Loucy (cell line): ENCODE results near the gene SLC35F6.

Experiments used
- H2AFZ ChIP-seq: fragments of 200-600 bp; sonication (generic); 2 replicates; pipeline ENCODE4 v1.6.0; 2016; ENCODE audit warnings: antibody characterized with exemption, mild to moderate bottlenecking, low read length, moderate library complexity
- H3F3A ChIP-seq: fragments of 200-600 bp; 2 replicates; pipeline ENCODE4 v1.6.0; 2016; ENCODE audit warnings: antibody characterized with exemption, low read depth, mild to moderate bottlenecking
- H3K27me3 ChIP-seq: fragments of 200-600 bp; sonication (generic); 2 replicates; pipeline ENCODE4 v1.6.1; 2014; ENCODE audit warnings: low read length, mild to moderate bottlenecking; ENCODE audit not compliant: insufficient read depth, poor library complexity, severe bottlenecking
- H3K36me3 ChIP-seq: fragments of 200-600 bp; sonication (generic); 2 replicates; pipeline ENCODE4 v1.6.1; 2016; ENCODE audit warnings: low read length; ENCODE audit not compliant: insufficient read depth
- H3K4me1 ChIP-seq: fragments of 200-600 bp; sonication (generic); 2 replicates; pipeline ENCODE4 v1.5.1; 2014; ENCODE audit warnings: low read length, mild to moderate bottlenecking; ENCODE audit not compliant: insufficient read depth, poor library complexity, severe bottlenecking
- H3K4me2 ChIP-seq: fragments of 200-600 bp; sonication (generic); 2 replicates; pipeline ENCODE4 v1.6.0; 2014; ENCODE audit warnings: antibody characterized with exemption, low read length, low read depth, mild to moderate bottlenecking; ENCODE audit not compliant: poor library complexity, severe bottlenecking
- H3K4me3 ChIP-seq: fragments of 200-600 bp; sonication (generic); 2 replicates; pipeline ENCODE4 v1.5.1; 2014; ENCODE audit warnings: low read length, mild to moderate bottlenecking, mixed read lengths; ENCODE audit not compliant: poor library complexity, severe bottlenecking
- H3K79me2 ChIP-seq: fragments of 200-600 bp; sonication (generic); 2 replicates; pipeline ENCODE4 v1.6.1; 2014; ENCODE audit warnings: low read length; ENCODE audit not compliant: insufficient read depth
- H3K9ac ChIP-seq: fragments of 200-600 bp; sonication (generic); 2 replicates; pipeline ENCODE4 v1.6.0; 2014; ENCODE audit warnings: mild to moderate bottlenecking, low read depth, low read length, moderate library complexity; ENCODE audit not compliant: poor library complexity, severe bottlenecking
- H3K9me2 ChIP-seq: fragments of 200-600 bp; sonication (generic); replicated peaks from 2 replicates; pipeline ENCODE4 v1.6.1; 2016; ENCODE audit warnings: low read depth, low read length, mixed read lengths
- H3K9me3 ChIP-seq: fragments of 200-600 bp; sonication (generic); 2 replicates; pipeline ENCODE4 v1.6.1; 2014; ENCODE audit warnings: mild to moderate bottlenecking, antibody characterized with exemption, low read length, low read depth; ENCODE audit not compliant: insufficient read depth
- H4K20me1 ChIP-seq: fragments of 200-600 bp; sonication (generic); 2 replicates; pipeline ENCODE4 v1.6.0; 2014; ENCODE audit warnings: antibody characterized with exemption, low read length, mild to moderate bottlenecking; ENCODE audit not compliant: insufficient read depth, poor library complexity, severe bottlenecking
- CTCF ChIP-seq: fragments of 200-600 bp; sonication (generic); conservative IDR thresholded peaks from 2 replicates; pipeline ENCODE4 v1.5.1; 2014; ENCODE audit warnings: mild to moderate bottlenecking, antibody characterized with exemption, low read length
- EZH2phosphoT487 ChIP-seq: fragments of 200-600 bp; IDR thresholded peaks from 2 replicates; pipeline ENCODE4 v1.6.1; 2018; ENCODE audit warnings: antibody characterized with exemption, mild to moderate bottlenecking, moderate library complexity, borderline replicate concordance

The SLC35F6 gene

GRCh38 chr2:26724784-26725520 is 39.1 kb upstream of the SLC35F6 start:
- Histone ChIP-seq H3K9me3 (no peaks in the 10 kb centered on the region), H3K9me2 (no peaks in the 10 kb centered on the region), H2AFZ (no peak overlapping the region), H3K36me3 (no peaks in the 10 kb centered on the region), H3K4me1 (peaks cover 7% of the 10 kb centered on the region), H3K79me2 (no peaks in the 10 kb centered on the region), H3F3A (no peaks in the 10 kb centered on the region), H3K27me3 (no peaks in the 10 kb centered on the region), H3K4me3 (no peak overlapping the region), H3K4me2 (no peak overlapping the region), H3K9ac (no peak overlapping the region), H4K20me1 (no peaks in the 10 kb centered on the region)
- TF ChIP-seq EZH2phosphoT487 (no peak), CTCF (no peak)

GRCh38 chr2:26725521-26725820 is 38.6 kb upstream of the SLC35F6 start:
- no peaks in the 10 kb centered on the region for H3K9me3 ChIP-seq
- H3K27me3 ChIP-seq = no peaks in the 10 kb centered on the region
- no peaks in the 10 kb centered on the region for H4K20me1 ChIP-seq
- H3K36me3 ChIP-seq = no peaks in the 10 kb centered on the region
- H3K79me2 ChIP-seq = no peaks in the 10 kb centered on the region
- H3K9ac ChIP-seq = no peak overlapping the region
- no peaks in the 10 kb centered on the region for H3K9me2 ChIP-seq
- no peak overlapping the region for H3K4me2 ChIP-seq
- H3K4me1 ChIP-seq = peaks cover 7% of the 10 kb centered on the region
- no peak for TF ChIP-seq CTCF
- no peak for TF ChIP-seq EZH2phosphoT487
- H3F3A ChIP-seq = no peaks in the 10 kb centered on the region
- H3K4me3 ChIP-seq = no peak overlapping the region
- H2AFZ ChIP-seq = no peak overlapping the region

GRCh38 chr2:26726228-26726627 is 37.9 kb upstream of the SLC35F6 start:
- no peaks in the 10 kb centered on the region for H3K9me2 ChIP-seq

More at GRCh38 chr2:26726228-26726627, 37.9 kb upstream of the SLC35F6 start:
- Histone ChIP-seq H3K4me3 (no peak overlapping the region), H2AFZ (no peak overlapping the region), H4K20me1 (no peaks in the 10 kb centered on the region), H3K4me1 (peaks cover 7% of the 10 kb centered on the region), H3K27me3 (no peaks in the 10 kb centered on the region), H3K79me2 (no peaks in the 10 kb centered on the region), H3K9ac (no peak overlapping the region), H3K36me3 (no peaks in the 10 kb centered on the region), H3K9me3 (no peaks in the 10 kb centered on the region), H3K4me2 (no peak overlapping the region), H3F3A (no peaks in the 10 kb centered on the region)
- no peak for TF ChIP-seq CTCF
- no peak for TF ChIP-seq EZH2phosphoT487
